Vagina (tissue), 2 donors: Measurements from ENCODE around the gene NACC2. TPM values are rescaled to one million over a fixed set of nuclear protein-coding genes. Genes with fewer than 3 reads are reported as not detected.

Experiments used
- DNase-seq, 2 donors: peaks; one replicate each; pipeline ENCODE4 v3.0.0-alpha.2; 2017; ENCODE audit errors: extremely low spot score in 2 of 2
- H3K27ac ChIP-seq: fragments of 200-600 bp; sonication (generic); one replicate; pipeline ENCODE4 v1.5.1; 2019
- H3K27me3 ChIP-seq: fragments of 200-600 bp; sonication (generic); one replicate; pipeline ENCODE4 v1.5.1; 2019
- H3K36me3 ChIP-seq, 2 donors: fragments of 200-600 bp; sonication (generic); one replicate each; pipeline ENCODE4 v1.5.1; 2017 to 2019
- H3K4me1 ChIP-seq: fragments of 200-600 bp; sonication (generic); one replicate; pipeline ENCODE4 v1.5.1; 2019
- H3K4me3 ChIP-seq, 2 donors: fragments of 200-600 bp; sonication (generic); 1 replicate in 1 of 2; 2 replicates in 1 of 2; pipeline ENCODE4 v1.5.1; 2016 to 2019
- H3K9me3 ChIP-seq: fragments of 200-600 bp; sonication (generic); one replicate; pipeline ENCODE4 v1.5.1; 2019
- POLR2A ChIP-seq, 2 donors: fragments of 450-650 bp; IDR thresholded peaks; one replicate each; pipeline ENCODE4 v1.6.1; 2017; ENCODE audit warnings: antibody characterized with exemption in 2 of 2, mild to moderate bottlenecking in 2 of 2, moderate library complexity in 2 of 2
- POLR2AphosphoS5 ChIP-seq, 2 donors: sonication (generic); formaldehyde crosslinking; IDR thresholded peaks; one replicate each; pipeline ENCODE4 v1.9.0; 2017; ENCODE audit warnings: antibody characterized with exemption in 2 of 2, mild to moderate bottlenecking in 2 of 2, low read depth in 1 of 2; ENCODE audit not compliant: insufficient read depth in 1 of 2
- intact Hi-C: fragments of 100-400 bp; cut with DNase I; formaldehyde crosslinking; loops from one replicate; pipeline ENCODE4 v1.15.1; 2023
- total RNA-seq: library from RNA; depleted of rRNA; stranded (reverse); fragments of >200 nt; gene quantifications from one replicate; pipeline ENCODE4 v1.2.3, GENCODE V29; 2016
- TF ChIP-seq, protein P1 (sequence below), 3 experiments: fragments of 450-650 bp in 2 of 3; fragments of 200-600 bp in 1 of 3; sonication (generic) in 1 of 3; IDR thresholded peaks; one replicate each; pipeline ENCODE4 v1.5.1; 2017 to 2019; ENCODE audit warnings: antibody characterized with exemption in 3 of 3, mild to moderate bottlenecking in 2 of 3, moderate library complexity in 2 of 3

Gene NACC2
- total RNA-seq, 1 donor from 2014 or later = 21.1 TPM

DNA sequence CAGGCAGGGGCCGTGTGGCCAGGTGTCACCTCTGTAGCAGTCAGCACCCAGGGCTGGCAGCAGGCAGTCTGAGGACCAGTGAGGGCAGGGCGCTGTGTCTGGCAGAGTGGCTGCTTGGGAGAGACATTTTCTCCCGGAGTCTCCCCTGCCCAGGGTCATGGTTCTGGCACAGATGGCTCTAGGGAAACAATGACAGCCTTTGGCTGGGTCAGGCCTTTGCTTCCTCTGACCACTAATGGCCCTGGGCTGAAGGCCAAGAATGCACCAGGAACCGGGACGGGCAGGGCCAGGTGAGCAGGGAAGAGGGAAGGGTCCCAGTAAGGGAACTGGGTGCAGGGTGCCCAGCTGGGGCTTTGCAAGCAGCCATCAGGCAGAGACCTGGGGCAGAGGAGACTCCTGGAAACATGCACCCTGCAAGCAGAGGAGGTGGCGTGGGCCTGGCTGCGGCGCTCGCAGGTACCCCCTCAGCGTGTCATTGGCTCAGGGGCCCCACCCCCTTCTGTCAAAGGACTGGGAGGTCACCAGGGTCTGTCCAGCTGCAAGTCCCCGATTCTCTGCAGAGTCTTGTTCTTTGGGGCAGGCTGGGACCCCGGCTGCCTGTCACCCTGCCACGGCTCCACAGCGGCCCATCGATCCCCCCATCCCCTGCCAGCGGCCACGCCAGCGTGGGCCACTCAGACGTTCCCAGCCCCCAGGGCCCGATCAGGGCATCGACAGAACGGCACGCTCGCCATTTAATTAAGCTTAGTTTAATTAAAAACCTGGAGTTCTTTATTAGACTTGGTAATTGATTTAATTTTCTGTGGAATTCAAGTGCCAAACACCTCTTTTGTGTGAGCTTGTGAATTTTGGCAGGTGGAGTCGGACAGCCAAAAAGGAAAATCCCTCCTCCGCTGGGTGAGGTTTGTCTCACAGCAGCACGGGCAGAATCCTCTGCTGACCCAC, 42.5 kb upstream of the NACC2 start:
- no peak for DNase-seq
- no peaks in the 10 kb centered on the region for H3K9me3 ChIP-seq
- H3K36me3 ChIP-seq = no peaks in the 10 kb centered on the region
- H3K27me3 ChIP-seq = peaks cover 13% of the 10 kb centered on the region
- no peak overlapping the region for H3K27ac ChIP-seq
- intact Hi-C loops = no loop called here
- peaks cover 14% of the 10 kb centered on the region for H3K4me1 ChIP-seq
- TF ChIP-seq POLR2A (IDR thresholded peaks at IDR 0.05) (no peak), POLR2AphosphoS5 (IDR thresholded peaks at IDR 0.05; ENCODE audit: insufficient read depth in 1 of 2, low read depth in 1 of 2) (no peak)
- TF ChIP-seq, protein P1, sequence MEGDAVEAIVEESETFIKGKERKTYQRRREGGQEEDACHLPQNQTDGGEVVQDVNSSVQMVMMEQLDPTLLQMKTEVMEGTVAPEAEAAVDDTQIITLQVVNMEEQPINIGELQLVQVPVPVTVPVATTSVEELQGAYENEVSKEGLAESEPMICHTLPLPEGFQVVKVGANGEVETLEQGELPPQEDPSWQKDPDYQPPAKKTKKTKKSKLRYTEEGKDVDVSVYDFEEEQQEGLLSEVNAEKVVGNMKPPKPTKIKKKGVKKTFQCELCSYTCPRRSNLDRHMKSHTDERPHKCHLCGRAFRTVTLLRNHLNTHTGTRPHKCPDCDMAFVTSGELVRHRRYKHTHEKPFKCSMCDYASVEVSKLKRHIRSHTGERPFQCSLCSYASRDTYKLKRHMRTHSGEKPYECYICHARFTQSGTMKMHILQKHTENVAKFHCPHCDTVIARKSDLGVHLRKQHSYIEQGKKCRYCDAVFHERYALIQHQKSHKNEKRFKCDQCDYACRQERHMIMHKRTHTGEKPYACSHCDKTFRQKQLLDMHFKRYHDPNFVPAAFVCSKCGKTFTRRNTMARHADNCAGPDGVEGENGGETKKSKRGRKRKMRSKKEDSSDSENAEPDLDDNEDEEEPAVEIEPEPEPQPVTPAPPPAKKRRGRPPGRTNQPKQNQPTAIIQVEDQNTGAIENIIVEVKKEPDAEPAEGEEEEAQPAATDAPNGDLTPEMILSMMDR (IDR thresholded peaks at IDR 0.05) = no peak
- no peak overlapping the region for H3K4me3 ChIP-seq

DNA sequence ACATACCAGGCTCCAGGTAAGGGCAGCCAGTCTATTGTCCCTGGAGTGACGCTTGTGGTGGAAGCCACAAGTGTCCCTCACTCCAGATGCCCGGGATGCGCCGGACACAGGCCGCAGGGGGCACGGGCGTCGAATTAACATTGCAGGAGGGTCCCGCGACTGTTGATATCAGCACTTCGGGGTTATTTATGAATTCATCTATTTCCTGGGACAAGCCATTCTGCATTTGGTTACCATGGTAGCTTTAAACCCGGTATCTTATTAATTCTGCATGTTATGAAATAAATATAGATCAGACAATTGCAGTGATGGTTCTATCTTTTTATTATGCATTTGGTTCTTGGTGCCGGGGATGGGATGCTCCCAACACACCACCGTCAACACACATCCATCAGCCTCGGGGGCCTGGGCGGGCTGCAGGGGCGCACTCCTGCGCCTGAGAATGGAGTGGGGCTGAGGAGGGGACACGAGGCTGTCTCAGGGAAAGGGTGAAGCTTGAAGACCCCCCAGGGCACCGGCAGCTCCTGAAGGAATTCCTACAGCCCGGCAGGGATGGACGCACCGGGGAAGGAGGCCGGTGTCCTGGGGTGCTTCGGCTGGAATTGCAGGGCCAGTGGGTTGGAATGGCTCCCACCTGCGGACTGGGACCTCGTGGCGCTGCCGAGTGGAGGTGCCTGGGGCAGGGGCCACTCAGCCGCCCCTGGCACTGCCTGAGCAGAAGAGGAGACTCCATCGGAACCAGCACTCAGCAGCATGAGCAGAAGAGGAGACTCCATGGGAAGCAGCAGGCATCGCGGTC, 41.2 kb upstream of the NACC2 start:
- Histone ChIP-seq H3K36me3 (no peaks in the 10 kb centered on the region), H3K27ac (no peak overlapping the region), H3K9me3 (no peaks in the 10 kb centered on the region), H3K4me1 (peaks cover 19% of the 10 kb centered on the region), H3K27me3 (peaks cover 20% of the 10 kb centered on the region), H3K4me3 (no peak overlapping the region)
- TF ChIP-seq, protein P1 (IDR thresholded peaks at IDR 0.05) = no peak
- no peak for TF ChIP-seq POLR2A (IDR thresholded peaks at IDR 0.05)
- no peak for TF ChIP-seq POLR2AphosphoS5 (IDR thresholded peaks at IDR 0.05; ENCODE audit: insufficient read depth in 1 of 2, low read depth in 1 of 2)
- DNase-seq = no peak
- intact Hi-C loops = no loop called here

DNA sequence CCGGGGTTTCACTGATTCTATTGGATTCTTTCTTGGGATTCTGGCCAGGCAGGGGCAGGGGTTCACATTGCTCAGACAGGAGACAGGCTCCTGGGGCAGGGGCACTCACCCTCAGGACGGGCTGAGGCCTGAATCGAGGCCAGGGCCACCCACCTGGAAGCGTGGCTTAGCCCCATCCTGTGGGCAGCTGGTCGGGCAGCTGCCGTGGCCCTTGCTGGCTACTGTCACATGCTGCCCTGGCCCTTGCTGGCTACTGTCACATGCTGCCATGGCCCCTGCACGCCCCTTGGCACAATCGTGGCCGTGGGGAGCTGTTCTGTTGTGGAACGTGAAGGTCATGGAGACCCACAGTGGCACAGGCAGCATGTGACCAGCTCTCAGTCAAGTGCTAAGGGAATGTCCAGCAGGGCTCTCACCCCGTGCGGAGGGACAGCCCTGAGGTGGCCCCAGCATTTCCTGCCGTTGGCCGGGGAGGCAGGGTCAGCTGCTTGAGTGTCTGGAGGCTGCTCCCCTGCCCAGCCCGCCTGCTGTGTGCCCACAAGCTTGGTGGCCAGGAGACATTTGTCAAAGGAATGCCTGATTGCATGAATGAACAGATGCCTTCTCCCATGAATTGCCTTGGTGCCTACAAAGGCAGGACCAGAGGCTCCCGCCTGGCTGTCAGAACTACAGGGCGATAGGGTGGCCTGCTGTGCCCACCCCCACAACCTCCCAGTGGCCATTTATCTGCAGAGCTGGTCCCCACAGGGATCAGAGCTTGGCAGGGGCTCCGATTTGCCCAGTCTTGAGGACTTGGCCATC, 40.4 kb upstream of the NACC2 start:
- intact Hi-C loops = no loop called here
- peaks cover 19% of the 10 kb centered on the region for H3K4me1 ChIP-seq
- H3K27ac ChIP-seq = no peak overlapping the region
- peaks cover 20% of the 10 kb centered on the region for H3K27me3 ChIP-seq
- H3K4me3 ChIP-seq = no peak overlapping the region
- H3K36me3 ChIP-seq = no peaks in the 10 kb centered on the region
- no peak for DNase-seq
- H3K9me3 ChIP-seq = no peaks in the 10 kb centered on the region
- TF ChIP-seq POLR2AphosphoS5 (IDR thresholded peaks at IDR 0.05; ENCODE audit: insufficient read depth in 1 of 2, low read depth in 1 of 2) = no peak
- TF ChIP-seq POLR2A (IDR thresholded peaks at IDR 0.05) = no peak
- TF ChIP-seq, protein P1 (IDR thresholded peaks at IDR 0.05) = no peak

DNA sequence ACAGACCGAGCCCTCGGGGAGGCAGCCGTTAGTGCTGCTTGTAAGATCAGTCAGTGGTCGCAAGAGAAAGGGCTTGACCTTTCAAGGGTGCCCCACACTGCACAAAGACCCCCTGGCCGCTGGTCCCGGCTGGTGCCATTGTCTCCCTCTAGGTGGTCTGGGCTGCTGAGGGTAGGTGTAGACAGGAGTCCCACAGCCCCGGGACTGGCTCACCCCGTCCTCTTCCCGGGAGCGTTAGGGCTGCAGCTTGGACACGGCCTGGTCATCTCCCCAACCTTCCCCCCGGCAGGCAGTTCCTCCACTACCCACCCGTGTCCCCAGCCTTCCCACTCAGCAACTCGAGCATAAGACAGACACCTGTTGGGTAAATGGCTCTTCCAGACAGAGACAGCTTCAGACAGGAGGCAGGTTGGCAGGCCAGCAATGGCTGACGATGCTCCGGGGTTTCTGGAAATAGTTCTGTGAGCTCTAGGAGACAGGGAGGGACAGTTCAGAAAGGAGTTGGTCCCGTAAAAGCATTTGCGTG, 38.9 kb upstream of the NACC2 start:
- H3K4me3 ChIP-seq = peak overlapping the region in 1 of 2 donors; percentile 49

More for the DNA sequence above, 38.9 kb upstream of the NACC2 start:
- Histone ChIP-seq H3K27me3 (peaks cover 20% of the 10 kb centered on the region), H3K9me3 (no peaks in the 10 kb centered on the region), H3K4me1 (peaks cover 19% of the 10 kb centered on the region), H3K27ac (no peak overlapping the region), H3K36me3 (no peaks in the 10 kb centered on the region)
- intact Hi-C loops = no loop called here
- TF ChIP-seq POLR2A (IDR thresholded peaks at IDR 0.05) (no peak), POLR2AphosphoS5 (IDR thresholded peaks at IDR 0.05; ENCODE audit: insufficient read depth in 1 of 2, low read depth in 1 of 2) (no peak)
- TF ChIP-seq, protein P1 (IDR thresholded peaks at IDR 0.05) = no peak
- DNase-seq = no peak
